Measurements from ENCODE around the gene GET4. TPM values are rescaled to one million over a fixed set of nuclear protein-coding genes. Genes with fewer than 3 reads are reported as not detected.

Gene GET4
- total RNA-seq, 1 donor from 2014 or later, result 41.0 TPM

DNA sequence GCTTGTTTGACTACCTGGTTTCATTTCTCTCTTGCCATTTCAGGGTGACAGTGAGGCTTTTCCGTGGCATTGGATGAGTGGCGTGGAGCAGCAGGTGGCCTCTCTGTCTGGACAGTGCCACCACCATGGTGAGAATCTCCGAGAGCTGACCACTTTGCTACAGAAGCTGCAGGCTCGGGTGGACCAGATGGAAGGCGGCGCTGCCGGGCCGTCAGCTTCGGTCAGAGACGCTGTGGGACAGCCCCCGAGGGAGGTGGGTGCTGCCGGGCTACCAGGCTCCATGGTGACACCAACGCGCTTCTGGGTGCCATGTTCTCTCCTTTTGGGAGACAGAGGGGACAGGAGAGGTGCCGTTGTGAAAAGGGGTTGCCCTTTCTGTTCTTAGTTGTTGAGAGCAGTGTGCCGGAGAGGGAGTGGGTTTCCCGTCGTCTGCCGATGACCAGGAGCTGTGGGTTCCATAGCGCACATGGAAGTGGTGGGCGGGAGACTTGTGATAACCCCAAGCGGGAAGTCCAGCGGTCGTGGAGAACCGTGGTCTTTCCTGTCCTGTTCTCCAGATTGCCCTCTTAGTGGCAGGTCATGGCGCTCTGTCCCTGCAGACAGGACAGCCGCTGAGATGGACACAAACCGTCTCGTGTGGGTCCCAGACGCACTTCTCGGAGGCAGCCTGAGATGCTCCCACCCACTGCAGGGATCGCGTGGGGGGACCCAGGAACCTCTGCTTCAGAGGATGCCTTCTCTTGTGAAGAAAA is 22.8 kb upstream of the GET4 start:
- Mint-ChIP-seq H3K36me3 (ENCODE audit: low read depth) (peaks cover 33% of the 10 kb centered on the region), H3K27ac (no peak overlapping the region), H3K4me3 (no peak overlapping the region), H3K4me1 (no peaks in the 10 kb centered on the region), H3K9me3 (no peaks in the 10 kb centered on the region), H3K27me3 (no peaks in the 10 kb centered on the region)
- no peak for DNase-seq
- intact Hi-C loops (cut with micrococcal nuclease), result no loop called here

DNA sequence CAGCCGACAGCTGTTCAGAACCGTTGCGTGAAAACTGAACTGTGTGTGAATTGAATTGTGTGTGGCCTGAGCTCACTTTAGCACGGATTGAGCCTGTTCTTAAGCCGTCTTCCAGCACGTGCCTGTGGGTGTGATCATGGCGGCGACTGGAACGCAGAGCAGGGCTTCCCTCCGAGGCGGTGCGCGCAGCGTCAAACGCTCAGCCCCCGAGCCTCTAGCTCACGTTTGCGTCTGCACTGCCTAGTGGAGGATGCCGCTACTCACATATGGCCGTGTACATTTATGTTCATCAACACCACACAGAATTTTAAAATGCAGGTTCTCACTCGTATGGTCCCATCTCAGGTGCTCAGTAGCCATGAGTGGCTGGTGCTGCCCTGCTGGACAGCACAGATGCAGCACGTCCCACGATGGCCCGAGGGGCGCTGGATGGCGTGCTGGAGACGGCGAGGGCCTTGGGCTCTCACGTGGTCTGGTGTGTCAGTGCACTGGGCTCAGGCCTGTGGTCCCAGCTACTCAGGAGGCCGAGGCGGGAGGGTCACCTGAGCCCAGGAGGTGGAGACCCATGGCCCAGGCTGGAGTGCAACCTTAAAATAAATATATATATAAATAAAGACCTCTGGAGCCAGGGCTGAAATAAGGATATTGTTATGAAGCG is 22.1 kb upstream of the GET4 start:
- H3K4me3 Mint-ChIP-seq, result no peak overlapping the region
- intact Hi-C loops (cut with micrococcal nuclease), result no loop called here
- H3K4me1 Mint-ChIP-seq, result no peaks in the 10 kb centered on the region
- no peak for DNase-seq
- no peaks in the 10 kb centered on the region for H3K9me3 Mint-ChIP-seq
- no peak overlapping the region for H3K27ac Mint-ChIP-seq
- H3K36me3 Mint-ChIP-seq (ENCODE audit: low read depth), result peaks cover 33% of the 10 kb centered on the region
- H3K27me3 Mint-ChIP-seq, result no peaks in the 10 kb centered on the region

DNA sequence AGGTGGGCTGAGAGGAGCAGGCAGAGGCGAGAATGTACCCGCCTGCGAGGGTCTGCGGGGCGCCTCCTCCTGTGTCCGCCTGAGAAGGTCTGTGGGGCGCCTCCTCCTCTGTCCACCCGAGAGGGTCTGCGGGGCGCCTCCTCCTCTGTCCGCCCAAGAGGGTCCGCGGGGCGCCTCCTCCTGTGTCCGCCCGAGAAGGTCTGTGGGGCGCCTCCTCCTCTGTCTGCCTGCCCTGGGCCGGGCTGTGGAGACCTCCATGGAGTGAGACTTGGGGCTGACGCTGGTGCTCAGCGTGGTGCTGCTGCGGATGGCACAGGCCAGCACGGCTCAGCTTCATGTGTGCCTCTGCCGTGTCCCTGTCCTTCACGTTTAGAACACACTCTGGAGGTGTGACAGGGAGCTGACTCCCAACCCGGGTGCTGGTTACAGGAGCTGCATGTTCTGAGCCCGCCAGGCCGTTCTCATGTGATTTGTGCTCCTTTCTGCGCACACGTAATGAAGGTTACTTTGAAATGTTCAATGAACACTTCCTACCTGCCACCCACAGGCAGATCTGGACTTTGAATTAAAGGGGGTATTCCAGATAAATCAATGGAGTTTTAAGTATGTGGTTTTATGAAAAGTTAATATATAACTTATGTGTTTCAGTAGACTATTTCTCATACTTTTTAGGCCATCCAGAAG is 20.5 kb upstream of the GET4 start:
- Mint-ChIP-seq H3K27ac (no peak overlapping the region), H3K27me3 (no peaks in the 10 kb centered on the region), H3K4me3 (no peak overlapping the region), H3K4me1 (peaks cover 6% of the 10 kb centered on the region), H3K36me3 (ENCODE audit: low read depth) (peaks cover 38% of the 10 kb centered on the region), H3K9me3 (no peaks in the 10 kb centered on the region)
- no peak for DNase-seq
- intact Hi-C loops (cut with micrococcal nuclease), result no loop called here

DNA sequence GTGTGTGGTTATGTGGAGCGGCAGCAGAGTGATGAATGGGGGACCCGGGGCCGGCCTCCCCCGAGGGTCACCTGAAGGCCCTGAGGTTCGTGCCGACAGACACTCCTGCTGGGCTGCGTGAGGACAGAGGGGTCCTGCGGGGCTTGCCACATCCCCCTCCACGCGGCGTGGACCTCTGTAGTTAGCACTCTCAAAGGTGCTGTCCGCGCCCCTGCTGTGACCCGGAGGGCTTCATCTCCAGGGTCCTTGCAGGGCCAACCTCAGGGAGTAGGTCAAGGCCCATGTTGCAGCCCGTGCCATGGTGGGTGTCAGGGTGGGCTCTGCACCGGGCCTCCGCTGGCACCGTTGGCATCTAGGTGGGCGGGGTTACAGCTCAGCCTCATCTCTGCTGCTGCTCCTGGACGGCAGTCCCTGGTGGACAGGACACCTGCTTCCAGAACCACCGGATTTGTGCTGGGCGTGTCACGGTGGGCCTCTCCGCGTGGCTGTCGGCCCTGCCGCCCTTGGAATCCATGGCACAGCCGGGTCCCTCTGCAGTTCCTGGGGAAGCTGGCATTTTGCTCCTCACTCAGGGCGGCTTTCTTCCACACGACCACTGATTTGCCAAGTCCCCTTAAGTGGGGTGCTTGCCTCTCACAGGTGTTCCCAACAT is 19.8 kb upstream of the GET4 start:
- peaks cover 6% of the 10 kb centered on the region for H3K4me1 Mint-ChIP-seq
- no peak for DNase-seq
- H3K9me3 Mint-ChIP-seq, result no peaks in the 10 kb centered on the region
- H3K27ac Mint-ChIP-seq, result no peak overlapping the region
- intact Hi-C loops (cut with micrococcal nuclease), result no loop called here
- peaks cover 43% of the 10 kb centered on the region for H3K36me3 Mint-ChIP-seq (ENCODE audit: low read depth)
- no peaks in the 10 kb centered on the region for H3K27me3 Mint-ChIP-seq
- no peak overlapping the region for H3K4me3 Mint-ChIP-seq

DNA sequence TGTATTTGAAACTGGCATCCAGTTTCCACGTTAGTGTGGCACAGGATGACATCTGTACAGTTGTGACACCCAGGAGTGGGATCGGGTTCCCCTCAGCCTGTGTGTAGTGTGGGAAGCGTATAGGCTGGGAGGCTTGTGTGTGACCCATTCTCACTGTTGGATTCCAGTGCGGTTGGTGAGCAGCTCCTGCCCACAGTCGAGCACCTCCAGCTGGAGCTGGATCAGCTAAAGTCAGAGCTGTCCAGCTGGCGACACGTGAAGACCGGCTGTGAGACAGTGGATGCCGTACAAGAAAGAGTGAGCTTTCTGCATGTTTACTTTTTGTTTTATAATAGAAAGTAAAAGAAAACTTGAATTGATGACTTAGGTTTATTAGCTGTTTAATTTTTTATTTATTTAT is 18.7 kb upstream of the GET4 start:
- intact Hi-C loops (cut with micrococcal nuclease), result no loop called here
- no peak for DNase-seq
- H3K27me3 Mint-ChIP-seq, result no peaks in the 10 kb centered on the region
- H3K27ac Mint-ChIP-seq, result no peak overlapping the region
- H3K4me3 Mint-ChIP-seq, result no peak overlapping the region
- H3K36me3 Mint-ChIP-seq (ENCODE audit: low read depth), result peaks cover 48% of the 10 kb centered on the region
- H3K4me1 Mint-ChIP-seq, result peaks cover 6% of the 10 kb centered on the region
- no peaks in the 10 kb centered on the region for H3K9me3 Mint-ChIP-seq

DNA sequence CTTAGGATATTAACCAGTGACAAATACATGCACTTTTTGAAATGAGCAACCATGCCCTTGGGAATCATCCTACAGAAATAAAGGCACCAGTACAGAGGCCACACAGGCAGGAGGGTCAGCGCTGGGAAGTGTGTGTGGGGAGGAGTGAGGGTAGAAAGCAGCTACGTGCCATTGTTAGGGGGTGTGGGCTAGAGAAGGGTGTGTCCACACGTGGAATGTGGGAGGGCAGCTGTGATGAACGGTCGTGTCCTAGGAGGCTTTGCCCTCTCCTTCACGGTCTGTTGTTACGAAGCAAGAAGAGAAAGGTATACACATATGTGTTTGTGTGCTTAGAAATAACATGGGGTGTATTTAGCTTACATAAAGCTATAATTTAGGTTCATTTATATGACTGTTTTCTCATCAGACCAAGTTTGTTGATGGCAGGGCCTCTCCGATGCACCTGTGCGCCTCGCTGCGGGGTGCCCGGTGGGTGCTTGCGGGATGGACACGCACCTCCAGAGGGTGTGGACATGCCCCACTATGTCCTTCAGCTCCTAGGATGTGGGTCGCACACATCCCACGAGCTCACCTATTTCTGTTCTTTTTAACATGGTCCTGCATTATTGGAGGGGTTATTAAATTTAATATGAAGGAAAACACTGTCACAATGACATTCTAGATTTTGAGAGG is 16.9 kb upstream of the GET4 start:
- H3K4me1 Mint-ChIP-seq, result peaks cover 6% of the 10 kb centered on the region
- no peak overlapping the region for H3K4me3 Mint-ChIP-seq
- H3K27ac Mint-ChIP-seq, result no peak overlapping the region
- no peaks in the 10 kb centered on the region for H3K27me3 Mint-ChIP-seq
- peaks cover 46% of the 10 kb centered on the region for H3K36me3 Mint-ChIP-seq (ENCODE audit: low read depth)
- no peak for DNase-seq
- no peaks in the 10 kb centered on the region for H3K9me3 Mint-ChIP-seq
- intact Hi-C loops (cut with micrococcal nuclease), result no loop called here

DNA sequence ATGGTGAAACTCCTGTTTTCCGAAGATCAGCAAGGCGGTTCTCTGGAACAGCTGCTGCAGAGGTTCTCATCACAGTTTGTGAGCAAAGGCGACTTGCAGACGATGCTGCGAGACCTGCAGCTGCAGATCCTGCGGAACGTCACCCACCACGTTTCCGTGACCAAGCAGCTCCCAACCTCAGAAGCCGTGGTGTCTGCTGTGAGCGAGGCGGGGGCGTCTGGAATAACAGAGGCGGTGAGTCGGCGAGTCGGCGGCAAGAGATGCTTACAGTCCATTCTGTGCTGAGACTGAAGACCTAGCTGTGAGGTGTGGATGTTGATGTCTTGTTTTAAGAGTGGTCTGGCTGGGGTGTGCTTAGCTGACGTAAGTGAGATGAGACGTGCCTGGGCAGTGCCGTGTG is 16.2 kb upstream of the GET4 start:
- H3K9me3 Mint-ChIP-seq, result no peaks in the 10 kb centered on the region
- intact Hi-C loops (cut with micrococcal nuclease), result no loop called here
- no peak for DNase-seq
- H3K4me3 Mint-ChIP-seq, result no peak overlapping the region
- H3K36me3 Mint-ChIP-seq (ENCODE audit: low read depth), result peaks cover 47% of the 10 kb centered on the region
- peaks cover 6% of the 10 kb centered on the region for H3K4me1 Mint-ChIP-seq
- no peaks in the 10 kb centered on the region for H3K27me3 Mint-ChIP-seq
- no peak overlapping the region for H3K27ac Mint-ChIP-seq

DNA sequence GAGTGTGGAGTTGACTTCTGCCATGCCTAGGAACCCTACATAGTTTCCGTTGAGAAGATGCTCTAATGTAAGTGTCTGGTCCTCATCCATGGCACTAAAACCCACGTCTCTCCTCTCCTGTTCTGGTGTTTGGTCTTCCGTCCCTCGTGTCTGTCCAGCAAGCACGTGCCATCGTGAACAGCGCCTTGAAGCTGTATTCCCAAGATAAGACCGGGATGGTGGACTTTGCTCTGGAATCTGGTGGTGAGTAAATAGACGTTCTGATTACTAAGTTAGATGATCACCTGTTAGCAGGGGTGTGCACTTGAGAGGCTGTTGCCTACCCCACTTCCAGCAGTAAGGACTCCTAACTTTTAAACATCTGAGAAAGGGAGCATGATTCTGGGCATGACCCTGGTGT is 15.1 kb upstream of the GET4 start:
- H3K9me3 Mint-ChIP-seq, result no peaks in the 10 kb centered on the region
- no peak overlapping the region for H3K27ac Mint-ChIP-seq
- DNase-seq, result no peak
- H3K4me3 Mint-ChIP-seq, result no peak overlapping the region
- no peaks in the 10 kb centered on the region for H3K27me3 Mint-ChIP-seq
- H3K4me1 Mint-ChIP-seq, result peaks cover 6% of the 10 kb centered on the region
- peaks cover 51% of the 10 kb centered on the region for H3K36me3 Mint-ChIP-seq (ENCODE audit: low read depth)
- intact Hi-C loops (cut with micrococcal nuclease), result no loop called here

DNA sequence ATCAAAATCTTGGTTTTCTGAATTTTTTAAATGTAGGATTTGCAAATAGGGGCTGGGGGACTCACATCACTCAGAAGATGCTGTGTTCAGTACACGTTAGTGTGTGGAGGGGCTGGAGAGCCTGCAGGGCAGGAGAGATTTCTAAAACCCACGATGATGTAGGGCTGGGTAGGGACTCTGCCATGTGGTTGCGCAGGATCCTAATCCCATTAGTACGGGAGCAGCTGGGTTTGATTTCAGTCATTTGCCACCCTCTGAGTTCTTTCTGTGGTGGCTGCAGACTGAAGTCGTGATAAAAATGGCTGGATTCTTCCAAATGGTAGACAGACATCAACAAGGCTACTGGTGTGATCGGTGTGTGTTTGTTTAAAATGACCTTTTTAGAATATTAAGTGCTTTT is 14.2 kb upstream of the GET4 start:
- no peak overlapping the region for H3K4me3 Mint-ChIP-seq
- peaks cover 53% of the 10 kb centered on the region for H3K36me3 Mint-ChIP-seq (ENCODE audit: low read depth)
- no peak overlapping the region for H3K27ac Mint-ChIP-seq
- DNase-seq, result no peak
- peaks cover 6% of the 10 kb centered on the region for H3K4me1 Mint-ChIP-seq
- intact Hi-C loops (cut with micrococcal nuclease), result no loop called here
- no peaks in the 10 kb centered on the region for H3K9me3 Mint-ChIP-seq
- H3K27me3 Mint-ChIP-seq, result no peaks in the 10 kb centered on the region

DNA sequence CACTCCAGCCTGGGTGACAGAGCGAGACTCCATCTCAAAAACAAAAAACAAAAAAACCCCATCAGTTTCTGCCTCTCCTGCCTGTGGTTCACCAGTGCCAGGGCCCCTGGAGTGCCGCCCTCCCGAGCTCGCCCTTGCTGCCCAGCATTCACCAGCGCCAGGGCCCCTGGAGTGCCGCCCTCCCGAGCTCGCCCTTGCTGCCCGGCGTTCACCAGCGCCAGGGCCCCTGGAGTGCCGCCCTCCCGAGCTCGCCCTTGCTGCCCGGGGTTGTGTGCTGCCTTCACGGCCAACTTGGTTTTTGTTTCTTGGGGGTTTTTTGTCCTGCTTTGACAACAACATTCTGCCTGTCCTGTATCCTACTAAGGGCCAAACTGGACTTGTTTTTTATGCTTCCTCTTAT is 13.2 kb upstream of the GET4 start:
- intact Hi-C loops (cut with micrococcal nuclease), result no loop called here
- H3K27ac Mint-ChIP-seq, result no peak overlapping the region
- DNase-seq, result no peak
- peaks cover 56% of the 10 kb centered on the region for H3K36me3 Mint-ChIP-seq (ENCODE audit: low read depth)
- H3K9me3 Mint-ChIP-seq, result no peaks in the 10 kb centered on the region
- no peak overlapping the region for H3K4me3 Mint-ChIP-seq
- H3K4me1 Mint-ChIP-seq, result peaks cover 6% of the 10 kb centered on the region
- no peaks in the 10 kb centered on the region for H3K27me3 Mint-ChIP-seq

DNA sequence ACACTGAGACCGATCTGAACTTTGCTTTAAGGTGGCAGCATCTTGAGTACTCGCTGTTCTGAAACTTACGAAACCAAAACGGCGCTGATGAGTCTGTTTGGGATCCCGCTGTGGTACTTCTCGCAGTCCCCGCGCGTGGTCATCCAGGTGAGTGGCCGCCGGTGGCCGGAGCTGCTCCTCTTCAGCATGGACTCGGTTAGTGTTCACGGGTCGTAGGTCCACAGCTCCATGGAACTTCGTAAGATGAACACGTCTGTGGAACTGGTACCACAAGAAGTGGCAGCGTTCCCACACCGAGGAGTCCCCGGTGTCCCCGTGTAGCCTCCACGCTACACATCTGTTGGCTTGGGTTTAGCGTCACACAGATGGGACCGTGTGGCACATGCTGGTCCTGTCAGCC is 10.4 kb upstream of the GET4 start:
- Mint-ChIP-seq H3K9me3 (no peaks in the 10 kb centered on the region), H3K27ac (no peak overlapping the region), H3K27me3 (no peaks in the 10 kb centered on the region), H3K36me3 (ENCODE audit: low read depth) (peaks cover 46% of the 10 kb centered on the region), H3K4me1 (peaks cover 4% of the 10 kb centered on the region), H3K4me3 (no peak overlapping the region)
- intact Hi-C loops (cut with micrococcal nuclease), result no loop called here
- DNase-seq, result no peak

DNA sequence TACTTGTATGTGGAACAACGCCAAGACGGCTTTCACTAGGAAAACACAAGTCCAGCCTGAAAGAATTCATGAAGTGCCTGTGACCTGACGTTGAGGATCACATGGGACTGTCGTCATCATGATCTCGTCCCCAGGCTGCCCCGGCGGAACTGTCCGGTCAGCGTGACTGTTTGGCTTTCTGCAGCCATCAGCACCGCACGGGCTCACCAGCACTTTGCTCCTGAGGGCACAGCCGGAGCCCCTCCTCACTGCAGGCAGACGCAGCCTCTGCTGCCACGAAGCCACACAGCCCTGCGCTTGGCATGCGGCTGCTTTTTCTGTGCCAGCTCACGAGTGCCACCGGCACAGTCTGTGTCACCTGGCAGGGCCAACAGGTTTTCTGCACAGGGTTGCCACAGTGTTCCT is 9.4 kb upstream of the GET4 start:
- intact Hi-C loops (cut with micrococcal nuclease), result no loop called here
- Mint-ChIP-seq H3K9me3 (no peaks in the 10 kb centered on the region), H3K4me1 (peaks cover 4% of the 10 kb centered on the region)

DNA sequence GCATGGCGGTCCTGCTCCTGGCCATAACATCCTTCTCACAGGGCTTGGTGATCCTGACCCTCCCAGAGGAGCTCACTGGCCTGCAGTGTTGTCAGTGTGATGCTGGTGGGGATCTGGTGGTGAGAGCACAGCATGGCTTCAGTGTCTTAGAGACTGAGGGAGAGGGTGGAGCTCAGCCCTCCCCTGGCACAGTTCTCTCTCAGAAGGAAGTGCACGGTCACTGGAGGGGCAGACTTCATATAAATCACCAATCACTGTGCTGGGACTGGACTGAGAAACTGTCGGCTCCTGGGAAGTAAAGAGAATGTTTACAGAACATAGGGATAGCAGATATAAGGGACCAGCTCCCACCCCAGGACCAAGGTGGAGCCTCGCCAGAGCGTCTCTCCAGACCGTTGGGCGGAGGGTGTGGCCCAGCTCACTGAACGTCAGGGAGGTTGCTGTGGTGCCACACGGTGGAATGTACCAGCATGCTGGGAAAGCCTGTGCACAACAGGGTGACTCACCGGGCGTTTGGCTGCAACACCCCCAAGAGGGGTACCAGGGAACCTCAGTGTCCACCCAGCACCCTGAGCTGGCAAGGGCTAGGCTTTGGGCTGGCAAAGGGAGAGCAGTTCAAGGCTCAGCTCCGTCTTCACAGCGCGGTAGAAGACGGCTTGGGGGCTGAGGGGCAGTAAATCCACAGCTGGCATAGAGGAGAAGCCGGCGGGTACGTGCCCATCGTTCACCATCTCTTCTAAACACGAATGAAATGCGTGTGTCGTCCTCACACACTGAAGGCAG is 8.8 kb upstream of the GET4 start:
- Mint-ChIP-seq H3K36me3 (ENCODE audit: low read depth) (peaks cover 44% of the 10 kb centered on the region), H3K27me3 (no peaks in the 10 kb centered on the region), H3K4me3 (no peak overlapping the region), H3K27ac (no peak overlapping the region), H3K9me3 (no peaks in the 10 kb centered on the region), H3K4me1 (peaks cover 4% of the 10 kb centered on the region)
- intact Hi-C loops (cut with micrococcal nuclease), result no loop called here
- DNase-seq, result no peak

More for the DNA sequence above, 9.4 kb upstream of the GET4 start:
- Mint-ChIP-seq H3K27me3 (no peaks in the 10 kb centered on the region), H3K27ac (no peak overlapping the region), H3K4me3 (no peak overlapping the region), H3K36me3 (ENCODE audit: low read depth) (peaks cover 42% of the 10 kb centered on the region)
- DNase-seq, result no peak
